Endothelial cell of umbilical vein (primary cell): ENCODE data around the gene SIGLEC9.

ENCODE experiments used
- CTCF ChIP-seq, 2 donors: IDR thresholded peaks; 1 replicate in 1 of 2; 2 replicates in 1 of 2; pipeline ENCODE4 v1.5.1; 2011; ENCODE audit warnings: low read length in 2 of 2, mild to moderate bottlenecking in 2 of 2, moderate library complexity in 2 of 2, control low read depth in 1 of 2, inconsistent platforms in 1 of 2, low read depth in 1 of 2; ENCODE audit not compliant: insufficient read depth in 1 of 2; ENCODE audit errors: extremely low read depth in 1 of 2
- EZH2 ChIP-seq: IDR thresholded peaks from 2 replicates; pipeline ENCODE4 v1.6.1; 2012; ENCODE audit warnings: borderline replicate concordance, low read depth, mild to moderate bottlenecking, moderate library complexity, low read length, inconsistent platforms; ENCODE audit not compliant: severe bottlenecking
- FOS ChIP-seq: IDR thresholded peaks from 2 replicates; pipeline ENCODE4 v1.6.1; 2011; ENCODE audit warnings: mild to moderate bottlenecking, low read length, moderate library complexity, borderline replicate concordance; ENCODE audit not compliant: insufficient read depth
- GATA2 ChIP-seq: IDR thresholded peaks from 2 replicates; pipeline ENCODE4 v1.7.0; 2011; ENCODE audit warnings: low read depth, mild to moderate bottlenecking, moderate library complexity, mixed read lengths, low read length; ENCODE audit not compliant: insufficient read length, insufficient read depth
- JUN ChIP-seq: IDR thresholded peaks from 2 replicates; pipeline ENCODE4 v1.6.1; 2011; ENCODE audit warnings: borderline replicate concordance, low read depth; ENCODE audit not compliant: insufficient read length, insufficient read depth
- MAX ChIP-seq: IDR thresholded peaks from 2 replicates; pipeline ENCODE4 v1.6.1; 2011; ENCODE audit not compliant: insufficient read depth, insufficient read length
- MYC ChIP-seq: IDR thresholded peaks from one replicate; pipeline ENCODE4 v1.6.1; 2011; ENCODE audit warnings: mild to moderate bottlenecking, low read depth, low read length
- POLR2A ChIP-seq: IDR thresholded peaks from 2 replicates; pipeline ENCODE4 v1.6.1; 2012; ENCODE audit warnings: low read depth, mild to moderate bottlenecking, control low read depth, low read length
- POLR2AphosphoS5 ChIP-seq: IDR thresholded peaks from 2 replicates; pipeline ENCODE4 v1.6.1; 2012; ENCODE audit warnings: low read depth, mild to moderate bottlenecking, control low read depth, low read length, moderate library complexity; ENCODE audit not compliant: insufficient read depth

- TF ChIP-seq CTCF (IDR thresholded peaks at IDR 0.05; ENCODE audit: extremely low read depth in 1 of 2, insufficient read depth in 1 of 2, low read depth in 1 of 2, low read length in 2 of 2) (no peak), GATA2 (no peak), POLR2AphosphoS5 (no peak), POLR2A (no peak), EZH2 (no peak), MAX (no peak), FOS (no peak), MYC (no peak), JUN (no peak)
Measured at GRCh38 chr19:51164215-51164614, 39.5 kb downstream of the SIGLEC9 start.
